PC-3 (cell line): ENCODE data around the gene PDE2A. TPM values are rescaled to one million over a fixed set of nuclear protein-coding genes. Genes with fewer than 3 reads are reported as not detected.

Source experiments
- ATAC-seq: fragments of 200-7000 bp; cut with Tn5 transposase; 2 replicates; pipeline ENCODE4 v1.9.1; 2020; ENCODE audit warnings: mild to moderate bottlenecking, moderate library complexity
- BruUV-seq: library from RNA; stranded (reverse); fragments of 400-500 nt; replicated peaks from 2 replicates; lab custom pipeline; 2021; lab: Mats Ljungman, UMichigan
- CTCF ChIA-PET: fragments of 300-600 bp; sonication (Branson Sonifier 250); formaldehyde crosslinking; loops from one replicate; lab custom pipeline; 2022; ENCODE audit warnings: antibody characterized with exemption; lab: Charles Lee
- POLR2A ChIA-PET: fragments of 300-600 bp; sonication (Branson Sonifier 250); formaldehyde crosslinking; loops from one replicate; lab custom pipeline; 2022; ENCODE audit warnings: antibody characterized with exemption; ENCODE audit not compliant: unreplicated experiment; lab: Charles Lee
- DNase-seq: peaks from one replicate; pipeline ENCODE4 v3.0.0-alpha.2; 2015
- H2AFZ ChIP-seq: fragments of 300-600 bp; sonication (generic); 2 replicates; pipeline ENCODE4 v1.6.0; 2016; ENCODE audit warnings: antibody characterized with exemption, low read length
- H3F3A ChIP-seq: fragments of 300-600 bp; sonication (generic); one replicate; pipeline ENCODE4 v1.6.0; 2017; ENCODE audit warnings: antibody characterized with exemption, low read length, control low read depth, mild to moderate bottlenecking; ENCODE audit not compliant: unreplicated experiment
- H3K27ac ChIP-seq: fragments of 300-600 bp; sonication (generic); 2 replicates; pipeline ENCODE4 v1.5.1; 2016; ENCODE audit warnings: mild to moderate bottlenecking, low read length
- H3K27me3 ChIP-seq: fragments of 300-600 bp; sonication (generic); 2 replicates; pipeline ENCODE4 v1.6.1; 2016; ENCODE audit warnings: low read length, mixed read lengths
- H3K36me3 ChIP-seq: fragments of 300-600 bp; sonication (generic); 2 replicates; pipeline ENCODE4 v1.6.1; 2016; ENCODE audit warnings: low read depth, mixed run types, low read length, mixed read lengths
- H3K4me1 ChIP-seq: fragments of 300-600 bp; sonication (generic); 2 replicates; pipeline ENCODE4 v1.5.1; 2016; ENCODE audit warnings: low read length; ENCODE audit not compliant: insufficient read depth
- H3K4me2 ChIP-seq: fragments of 300-600 bp; sonication (generic); 2 replicates; pipeline ENCODE4 v1.6.0; 2016; ENCODE audit warnings: low read length
- H3K4me3 ChIP-seq: fragments of 300-600 bp; sonication (generic); 2 replicates; pipeline ENCODE4 v1.5.1; 2016; ENCODE audit warnings: mild to moderate bottlenecking, low read length, mixed read lengths
- H3K79me2 ChIP-seq: fragments of 300-600 bp; sonication (generic); 2 replicates; pipeline ENCODE4 v1.6.1; 2017; ENCODE audit warnings: low read length, mixed read lengths
- H3K9ac ChIP-seq: fragments of 300-600 bp; sonication (generic); 2 replicates; pipeline ENCODE4 v1.6.0; 2016; ENCODE audit warnings: mild to moderate bottlenecking, low read length
- H3K9me2 ChIP-seq: fragments of 300-600 bp; sonication (generic); replicated peaks from 2 replicates; pipeline ENCODE4 v1.6.1; 2016; ENCODE audit warnings: mixed run types, low read length, mixed read lengths
- H3K9me3 ChIP-seq: fragments of 300-600 bp; sonication (generic); 2 replicates; pipeline ENCODE4 v1.6.1; 2016; ENCODE audit warnings: low read length, mixed read lengths
- H4K20me1 ChIP-seq: fragments of 300-600 bp; sonication (generic); 2 replicates; pipeline ENCODE4 v1.6.1; 2016; ENCODE audit warnings: low read length, mixed read lengths
- EZH2 ChIP-seq: fragments of 300-600 bp; sonication (generic); IDR thresholded peaks from one replicate; pipeline ENCODE4 v1.6.1; 2017; ENCODE audit warnings: antibody characterized with exemption, mild to moderate bottlenecking, low read length; ENCODE audit not compliant: unreplicated experiment
- EZH2phosphoT487 ChIP-seq: fragments of 300-600 bp; sonication (generic); IDR thresholded peaks from 2 replicates; pipeline ENCODE4 v1.6.1; 2018; ENCODE audit warnings: mild to moderate bottlenecking, antibody characterized with exemption, low read length, borderline replicate concordance
- intact Hi-C: fragments of 100-400 bp; cut with micrococcal nuclease; formaldehyde crosslinking; loops from 2 replicates; pipeline ENCODE4 v1.9.0; 2023
- total RNA-seq: library from RNA; depleted of rRNA; stranded (reverse); fragments of >200 nt; gene quantifications from 2 replicates; pipeline ENCODE4 v1.2.3, GENCODE V29; 2014
- TF ChIP-seq, protein P1 (sequence below): fragments of 300-600 bp; sonication (generic); conservative IDR thresholded peaks from 2 replicates; pipeline ENCODE4 v1.5.1; 2017; ENCODE audit warnings: antibody characterized with exemption, low read depth, mild to moderate bottlenecking, low read length

PDE2A gene
- total RNA-seq, 1 experiment from 2014 or later, result 2.6 TPM

DNA sequence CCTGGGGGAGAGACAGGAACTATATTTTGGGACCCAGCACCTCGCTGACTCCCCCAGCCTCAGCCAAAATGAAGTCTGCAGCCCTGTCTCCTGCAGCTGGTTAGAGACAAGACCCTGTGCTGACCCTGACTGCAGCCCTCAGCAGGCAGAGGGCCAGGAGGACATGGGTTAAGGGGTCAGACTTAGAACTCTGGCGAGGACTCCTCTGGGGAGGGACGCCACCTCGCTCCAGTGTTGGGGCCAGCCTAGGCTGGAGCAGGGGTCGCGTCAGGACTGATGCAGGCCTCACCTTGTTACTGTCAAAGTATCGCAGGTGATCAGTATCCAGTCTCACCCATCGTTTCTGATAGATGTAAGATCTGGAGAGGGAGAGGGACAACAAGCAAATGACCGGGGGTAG, 36.9 kb upstream of the PDE2A start:
- H3K9me2 ChIP-seq, result no peaks in the 10 kb centered on the region
- no peaks in the 10 kb centered on the region for H3K9me3 ChIP-seq
- POLR2A ChIA-PET, result no interaction called here
- H3K79me2 ChIP-seq, result no peaks in the 10 kb centered on the region
- no peak overlapping the region for H3K27ac ChIP-seq
- no peak overlapping the region for H3K9ac ChIP-seq
- TF ChIP-seq EZH2 (no peak), EZH2phosphoT487 (no peak)
- TF ChIP-seq, protein P1, sequence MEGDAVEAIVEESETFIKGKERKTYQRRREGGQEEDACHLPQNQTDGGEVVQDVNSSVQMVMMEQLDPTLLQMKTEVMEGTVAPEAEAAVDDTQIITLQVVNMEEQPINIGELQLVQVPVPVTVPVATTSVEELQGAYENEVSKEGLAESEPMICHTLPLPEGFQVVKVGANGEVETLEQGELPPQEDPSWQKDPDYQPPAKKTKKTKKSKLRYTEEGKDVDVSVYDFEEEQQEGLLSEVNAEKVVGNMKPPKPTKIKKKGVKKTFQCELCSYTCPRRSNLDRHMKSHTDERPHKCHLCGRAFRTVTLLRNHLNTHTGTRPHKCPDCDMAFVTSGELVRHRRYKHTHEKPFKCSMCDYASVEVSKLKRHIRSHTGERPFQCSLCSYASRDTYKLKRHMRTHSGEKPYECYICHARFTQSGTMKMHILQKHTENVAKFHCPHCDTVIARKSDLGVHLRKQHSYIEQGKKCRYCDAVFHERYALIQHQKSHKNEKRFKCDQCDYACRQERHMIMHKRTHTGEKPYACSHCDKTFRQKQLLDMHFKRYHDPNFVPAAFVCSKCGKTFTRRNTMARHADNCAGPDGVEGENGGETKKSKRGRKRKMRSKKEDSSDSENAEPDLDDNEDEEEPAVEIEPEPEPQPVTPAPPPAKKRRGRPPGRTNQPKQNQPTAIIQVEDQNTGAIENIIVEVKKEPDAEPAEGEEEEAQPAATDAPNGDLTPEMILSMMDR, result no peak
- H3K4me2 ChIP-seq, result no peak overlapping the region
- DNase-seq (no peak), ATAC-seq (no peak)
- no peak overlapping the region for H2AFZ ChIP-seq
- H3K36me3 ChIP-seq, result peaks cover 12% of the 10 kb centered on the region; the same call in 1 of the 2 replicates
- no TSS peak for BruUV-seq
- intact Hi-C loops, result no loop called here
- CTCF ChIA-PET, result interaction anchor here (0.7 kb wide), 1 partner anchor 266 kb away, joined by 5 read pairs; no protein-coding TSS in a partner anchor
- no peak overlapping the region for H3K4me3 ChIP-seq
- no peaks in the 10 kb centered on the region for H4K20me1 ChIP-seq
- H3F3A ChIP-seq, result no peaks in the 10 kb centered on the region
- no peaks in the 10 kb centered on the region for H3K27me3 ChIP-seq
- H3K4me1 ChIP-seq, result no peaks in the 10 kb centered on the region

DNA sequence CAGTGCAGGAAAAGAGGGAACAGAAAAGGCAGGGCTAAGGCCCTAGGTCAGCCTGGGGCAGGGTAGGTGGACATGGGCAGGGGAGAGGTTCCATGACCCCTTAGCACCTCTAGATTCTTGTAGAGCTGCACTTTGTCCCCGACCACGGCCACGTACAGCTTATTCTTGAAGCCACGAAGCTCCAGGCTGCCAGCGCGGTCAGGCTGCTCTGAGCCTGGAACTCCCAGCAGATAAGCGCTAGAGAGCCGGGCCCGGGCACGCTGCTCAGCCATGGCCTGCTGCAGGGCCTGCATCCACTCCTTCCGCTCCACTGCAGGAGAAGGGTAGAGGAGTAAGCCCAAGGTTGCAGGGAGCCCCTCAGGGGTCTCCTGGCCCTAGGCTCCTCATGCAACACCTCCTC, 36.1 kb upstream of the PDE2A start:
- no peak overlapping the region for H3K9ac ChIP-seq
- DNase-seq (no peak), ATAC-seq (no peak)
- BruUV-seq, result no TSS peak
- POLR2A ChIA-PET, result no interaction called here
- TF ChIP-seq, protein P1, result no peak
- CTCF ChIA-PET, result no interaction called here
- H3F3A ChIP-seq, result no peaks in the 10 kb centered on the region
- no peak overlapping the region for H3K4me2 ChIP-seq
- H4K20me1 ChIP-seq, result no peaks in the 10 kb centered on the region
- no peaks in the 10 kb centered on the region for H3K79me2 ChIP-seq
- no peaks in the 10 kb centered on the region for H3K9me3 ChIP-seq
- H3K27me3 ChIP-seq, result no peaks in the 10 kb centered on the region
- intact Hi-C loops, result no loop called here
- H3K9me2 ChIP-seq, result no peaks in the 10 kb centered on the region
- H2AFZ ChIP-seq, result no peak overlapping the region
- H3K27ac ChIP-seq, result no peak overlapping the region
- H3K4me1 ChIP-seq, result no peaks in the 10 kb centered on the region
- peaks cover 12% of the 10 kb centered on the region; the same call in 1 of the 2 replicates for H3K36me3 ChIP-seq
- H3K4me3 ChIP-seq, result no peak overlapping the region

- no peaks in the 10 kb centered on the region for H3K9me2 ChIP-seq
- no peak overlapping the region for H3K4me2 ChIP-seq
- no peaks in the 10 kb centered on the region for H3K4me1 ChIP-seq
- no peak for DNase-seq
- ATAC-seq, result no peak
- H3F3A ChIP-seq, result no peaks in the 10 kb centered on the region
- H4K20me1 ChIP-seq, result no peaks in the 10 kb centered on the region
- H3K36me3 ChIP-seq, result peaks cover 12% of the 10 kb centered on the region; the same call in 1 of the 2 replicates
- no peak overlapping the region for H3K4me3 ChIP-seq
- H3K27me3 ChIP-seq, result no peaks in the 10 kb centered on the region
- ChIA-PET POLR2A (no interaction called here), CTCF (no interaction called here)
- H3K9ac ChIP-seq, result no peak overlapping the region
- no peak overlapping the region for H3K27ac ChIP-seq
- intact Hi-C loops, result no loop called here
- H3K79me2 ChIP-seq, result no peaks in the 10 kb centered on the region
- H2AFZ ChIP-seq, result no peak overlapping the region
- no TSS peak for BruUV-seq
- TF ChIP-seq EZH2 (no peak), EZH2phosphoT487 (no peak)
- TF ChIP-seq, protein P1, result no peak
- H3K9me3 ChIP-seq, result no peaks in the 10 kb centered on the region
Measured at GRCh38 chr11:72709478-72710238, 35.4 kb upstream of the PDE2A start.
